ENCODE measurements around the gene EDARADD. TPM values are rescaled to one million over a fixed set of nuclear protein-coding genes. Genes with fewer than 3 reads are reported as not detected.
A peak's percentile ranks its signal among the peaks of the same experiment; 100 is the strongest.
"Not testable (repeated sequence)": the region's sequence is repeated elsewhere in the genome, so short reads cannot be mapped to it uniquely, and the experiment has no call there.

Gene EDARADD
- total RNA-seq (2021; fragmentation: NEBNext Ultra II Directional; extraction: Animal tissue kit (Norgen Biotek cat#: 25700)): under 1 TPM in 2 of 6 experiments, not detected in 4; 0.43 TPM
- long read RNA-seq: 0 reads

- peaks cover 21% of the 10 kb centered on the region for H3K4me1 Mint-ChIP-seq (ENCODE audit: low read depth)
- H3K4me3 Mint-ChIP-seq: peak within 1 kb of the TSS; percentile 84
- DNase-seq: peak; percentile 9
- TF ChIP-seq CTCF (IDR thresholded peaks at IDR 0.05): no peak
- peaks cover 15% of the 10 kb centered on the region for H3K27me3 Mint-ChIP-seq (ENCODE audit: insufficient read depth)
- no peaks in the 10 kb centered on the region for H3K9me3 Mint-ChIP-seq
- no peak within 1 kb of the TSS for H3K27ac Mint-ChIP-seq
- H3K36me3 Mint-ChIP-seq (ENCODE audit: low read depth): peaks cover 3% of the 10 kb centered on the region; the same call in 1 of the 2 replicates
Measured at GRCh38 chr1:236393681-236394481, at the start of gene EDARADD. Gene EDARADD (plus strand): TSS chr1:236394286. CDS start chr1:236394445, 159 bp downstream.

- H3K4me3 Mint-ChIP-seq: no peak overlapping the region
- no peak overlapping the region for H3K27ac Mint-ChIP-seq
- no peak for DNase-seq
- H3K27me3 Mint-ChIP-seq (ENCODE audit: insufficient read depth): peaks cover 3% of the 10 kb centered on the region
- H3K9me3 Mint-ChIP-seq: peaks cover 20% of the 10 kb centered on the region
- H3K4me1 Mint-ChIP-seq (ENCODE audit: low read depth): no peaks in the 10 kb centered on the region
- no peaks in the 10 kb centered on the region for H3K36me3 Mint-ChIP-seq (ENCODE audit: low read depth)
- TF ChIP-seq CTCF (IDR thresholded peaks at IDR 0.05): peak; percentile 16; the same call in 1 of the 2 replicates
Measured at GRCh38 chr1:236345728-236346127, 48.4 kb upstream of the EDARADD start.

GRCh38 chr1:236348071-236348470, 46.0 kb upstream of the EDARADD start:
- peaks cover 3% of the 10 kb centered on the region; the same call in 1 of the 2 replicates for H3K27me3 Mint-ChIP-seq (ENCODE audit: insufficient read depth)
- TF ChIP-seq CTCF (IDR thresholded peaks at IDR 0.05): no peak
- DNase-seq: no peak
- no peaks in the 10 kb centered on the region for H3K4me1 Mint-ChIP-seq (ENCODE audit: low read depth)
- no peak overlapping the region for H3K27ac Mint-ChIP-seq
- no peak overlapping the region for H3K4me3 Mint-ChIP-seq
- H3K9me3 Mint-ChIP-seq: peaks cover 26% of the 10 kb centered on the region
- no peaks in the 10 kb centered on the region for H3K36me3 Mint-ChIP-seq (ENCODE audit: low read depth)

GRCh38 chr1:236350308-236350707, 43.8 kb upstream of the EDARADD start:
- DNase-seq: no peak
- no peak overlapping the region for H3K27ac Mint-ChIP-seq
- H3K9me3 Mint-ChIP-seq: peaks cover 20% of the 10 kb centered on the region
- H3K4me1 Mint-ChIP-seq (ENCODE audit: low read depth): no peaks in the 10 kb centered on the region
- peaks cover 3% of the 10 kb centered on the region; the same call in 1 of the 2 replicates for H3K27me3 Mint-ChIP-seq (ENCODE audit: insufficient read depth)
- no peak overlapping the region for H3K4me3 Mint-ChIP-seq
- TF ChIP-seq CTCF (IDR thresholded peaks at IDR 0.05): no peak
- no peaks in the 10 kb centered on the region for H3K36me3 Mint-ChIP-seq (ENCODE audit: low read depth)

- Mint-ChIP-seq H3K4me1 (ENCODE audit: low read depth) (no peaks in the 10 kb centered on the region), H3K4me3 (no peak overlapping the region), H3K27me3 (ENCODE audit: insufficient read depth) (peaks cover 3% of the 10 kb centered on the region; the same call in 1 of the 2 replicates), H3K36me3 (ENCODE audit: low read depth) (no peaks in the 10 kb centered on the region), H3K27ac (no peak overlapping the region), H3K9me3 (peaks cover 18% of the 10 kb centered on the region)
- TF ChIP-seq CTCF (IDR thresholded peaks at IDR 0.05): no peak
- DNase-seq: no peak
Measured at GRCh38 chr1:236351875-236352573, 42.1 kb upstream of the EDARADD start.

GRCh38 chr1:236352747-236353146, 41.3 kb upstream of the EDARADD start:
- H3K27me3 Mint-ChIP-seq (ENCODE audit: insufficient read depth); DNase-seq; H3K27ac Mint-ChIP-seq; H3K4me1 Mint-ChIP-seq (ENCODE audit: low read depth); H3K4me3 Mint-ChIP-seq; H3K36me3 Mint-ChIP-seq (ENCODE audit: low read depth): not testable (repeated sequence)
- H3K9me3 Mint-ChIP-seq: peaks cover 22% of the 10 kb centered on the region
